SJCRH30 (cell line): Measurements from ENCODE around the gene CCDC194. TPM values are rescaled to one million over a fixed set of nuclear protein-coding genes. Genes with fewer than 3 reads are reported as not detected.
"Not testable (repeated sequence)": the region's sequence is repeated elsewhere in the genome, so short reads cannot be mapped to it uniquely, and the experiment has no call there.

Experiments
- DNase-seq, 2 experiments: peaks; one replicate each; pipeline ENCODE4 v3.0.0-alpha.2; 2015 to 2020
- H3K27ac ChIP-seq: fragments of 250-450 bp; sonication (Bioruptor Pico); 2 replicates; pipeline ENCODE4 v1.5.1; 2020; ENCODE audit warnings: mild to moderate bottlenecking, moderate library complexity
- H3K27me3 ChIP-seq: fragments of 250-450 bp; sonication (Bioruptor Pico); 2 replicates; pipeline ENCODE4 v1.5.1; 2020; ENCODE audit warnings: mild to moderate bottlenecking, moderate library complexity
- H3K36me3 ChIP-seq: fragments of 250-450 bp; sonication (Bioruptor Pico); 2 replicates; pipeline ENCODE4 v1.5.1; 2020; ENCODE audit warnings: mild to moderate bottlenecking, moderate library complexity
- H3K4me1 ChIP-seq: fragments of 250-450 bp; sonication (Bioruptor Pico); 2 replicates; pipeline ENCODE4 v1.5.1; 2020; ENCODE audit warnings: mild to moderate bottlenecking, moderate library complexity
- H3K4me3 ChIP-seq: fragments of 250-450 bp; sonication (Bioruptor Pico); 2 replicates; pipeline ENCODE4 v1.5.1; 2020; ENCODE audit warnings: mild to moderate bottlenecking, moderate library complexity
- H3K9me3 ChIP-seq: fragments of 250-450 bp; sonication (Bioruptor Pico); replicated peaks from 2 replicates; pipeline ENCODE4 v1.5.1; 2020; ENCODE audit warnings: mild to moderate bottlenecking, moderate library complexity
- total RNA-seq: library from RNA; depleted of rRNA; stranded (reverse); fragments of >200 nt; shearing (Covaris generic); gene quantifications from 2 replicates; pipeline ENCODE4 v1.2.3, GENCODE V29; 2014

The CCDC194 gene
- total RNA-seq, 1 experiment from 2014 or later, result not detected

GRCh38 chr19:17365361-17365760, 28.6 kb downstream of the CCDC194 start:
- Histone ChIP-seq H3K36me3 (no peaks in the 10 kb centered on the region), H3K27ac (no peak overlapping the region), H3K4me3 (no peak overlapping the region), H3K4me1 (peaks cover 4% of the 10 kb centered on the region; the same call in 1 of the 2 replicates), H3K9me3 (no peaks in the 10 kb centered on the region), H3K27me3 (no peaks in the 10 kb centered on the region)
- DNase-seq, result no peak

GRCh38 chr19:17363852-17364605, 30.0 kb downstream of the CCDC194 start:
- DNase-seq, H3K4me1 ChIP-seq, H3K4me3 ChIP-seq: not testable (repeated sequence)

GRCh38 chr19:17359905-17360800, 33.8 kb downstream of the CCDC194 start:
- no peak for DNase-seq
- Histone ChIP-seq H3K27ac (no peak overlapping the region), H3K36me3 (no peaks in the 10 kb centered on the region), H3K4me3 (no peak overlapping the region), H3K9me3 (no peaks in the 10 kb centered on the region), H3K27me3 (peaks cover 14% of the 10 kb centered on the region), H3K4me1 (no peaks in the 10 kb centered on the region)

More at GRCh38 chr19:17363852-17364605, 30.0 kb downstream of the CCDC194 start:
- not testable (repeated sequence) for H3K36me3 ChIP-seq, H3K9me3 ChIP-seq, H3K27me3 ChIP-seq, H3K27ac ChIP-seq

- H3K4me3 ChIP-seq, result no peak overlapping the region
- H3K4me1 ChIP-seq, result no peaks in the 10 kb centered on the region
- H3K9me3 ChIP-seq, result no peaks in the 10 kb centered on the region
- no peak overlapping the region for H3K27ac ChIP-seq
- no peaks in the 10 kb centered on the region for H3K36me3 ChIP-seq
- DNase-seq, result no peak
- peaks cover 15% of the 10 kb centered on the region for H3K27me3 ChIP-seq
These were observed 35.6 kb downstream of the CCDC194 start for GRCh38 chr19:17358395-17358794.

- H3K27me3 ChIP-seq, result peaks cover 20% of the 10 kb centered on the region
- no peak for DNase-seq
- no peaks in the 10 kb centered on the region for H3K9me3 ChIP-seq
- H3K27ac ChIP-seq, result no peak overlapping the region
- H3K4me3 ChIP-seq, result no peak overlapping the region
- H3K4me1 ChIP-seq, result no peaks in the 10 kb centered on the region
- no peaks in the 10 kb centered on the region for H3K36me3 ChIP-seq
These were observed 36.3 kb downstream of the CCDC194 start for GRCh38 chr19:17357724-17358123.

- Histone ChIP-seq H3K9me3 (no peaks in the 10 kb centered on the region), H3K4me1 (no peaks in the 10 kb centered on the region), H3K36me3 (no peaks in the 10 kb centered on the region), H3K4me3 (no peak overlapping the region), H3K27ac (no peak overlapping the region), H3K27me3 (peaks cover 20% of the 10 kb centered on the region)
- DNase-seq, result no peak
These were observed 36.8 kb downstream of the CCDC194 start for GRCh38 chr19:17357078-17357666.

GRCh38 chr19:17353386-17353785, 40.6 kb downstream of the CCDC194 start:
- H3K36me3 ChIP-seq, result no peaks in the 10 kb centered on the region
- no peaks in the 10 kb centered on the region for H3K9me3 ChIP-seq
- no peak overlapping the region for H3K27ac ChIP-seq
- DNase-seq, result no peak
- H3K27me3 ChIP-seq, result peaks cover 23% of the 10 kb centered on the region
- no peak overlapping the region for H3K4me3 ChIP-seq
- peaks cover 8% of the 10 kb centered on the region; the same call in 1 of the 2 replicates for H3K4me1 ChIP-seq

- Histone ChIP-seq H3K36me3 (no peaks in the 10 kb centered on the region), H3K4me3 (no peak overlapping the region), H3K4me1 (peaks cover 10% of the 10 kb centered on the region; the same call in 1 of the 2 replicates), H3K27ac (no peak overlapping the region), H3K27me3 (peaks cover 22% of the 10 kb centered on the region), H3K9me3 (no peaks in the 10 kb centered on the region)
- DNase-seq, result no peak
These were observed 41.3 kb downstream of the CCDC194 start for GRCh38 chr19:17352608-17353280.

GRCh38 chr19:17351815-17352435, 42.1 kb downstream of the CCDC194 start:
- H3K36me3 ChIP-seq, result no peaks in the 10 kb centered on the region
- no peak overlapping the region for H3K27ac ChIP-seq
- H3K9me3 ChIP-seq, result no peaks in the 10 kb centered on the region
- H3K4me3 ChIP-seq, result no peak overlapping the region
- DNase-seq, result no peak
- peaks cover 18% of the 10 kb centered on the region for H3K4me1 ChIP-seq
- H3K27me3 ChIP-seq, result peaks cover 19% of the 10 kb centered on the region

GRCh38 chr19:17348700-17349099, 45.3 kb downstream of the CCDC194 start:
- DNase-seq, result peak; percentile 89 to 93
- Histone ChIP-seq H3K4me1 (peaks cover 18% of the 10 kb centered on the region), H3K36me3 (no peaks in the 10 kb centered on the region; the same call in 1 of the 2 replicates), H3K27me3 (peaks cover 9% of the 10 kb centered on the region), H3K27ac (no peak overlapping the region), H3K4me3 (peak overlapping the region; percentile 11), H3K9me3 (no peaks in the 10 kb centered on the region)

GRCh38 chr19:17347877-17348276, 46.1 kb downstream of the CCDC194 start:
- Histone ChIP-seq H3K4me3 (no peak overlapping the region), H3K27ac (no peak overlapping the region), H3K9me3 (no peaks in the 10 kb centered on the region), H3K27me3 (peaks cover 3% of the 10 kb centered on the region), H3K4me1 (peaks cover 18% of the 10 kb centered on the region), H3K36me3 (peaks cover 3% of the 10 kb centered on the region; the same call in 1 of the 2 replicates)
- no peak for DNase-seq

- Histone ChIP-seq H3K27me3 (peaks cover 3% of the 10 kb centered on the region; the same call in 1 of the 2 replicates), H3K4me1 (peaks cover 18% of the 10 kb centered on the region), H3K4me3 (no peak overlapping the region), H3K9me3 (no peaks in the 10 kb centered on the region), H3K27ac (no peak overlapping the region), H3K36me3 (peaks cover 3% of the 10 kb centered on the region; the same call in 1 of the 2 replicates)
- DNase-seq, result peak in 1 of 2 experiments; percentile 52
These were observed 46.6 kb downstream of the CCDC194 start for GRCh38 chr19:17347361-17347760.

GRCh38 chr19:17346109-17346671, 47.8 kb downstream of the CCDC194 start:
- Histone ChIP-seq H3K27ac (no peak overlapping the region), H3K36me3 (peaks cover 10% of the 10 kb centered on the region; the same call in 1 of the 2 replicates), H3K4me1 (peaks cover 18% of the 10 kb centered on the region), H3K4me3 (no peak overlapping the region), H3K27me3 (peaks cover 2% of the 10 kb centered on the region; the same call in 1 of the 2 replicates), H3K9me3 (no peaks in the 10 kb centered on the region)
- DNase-seq, result peak; percentile 72 to 87
